HEK293 (cell line): ENCODE results near the gene DLG2.

Experiments used
- CTCF ChIA-PET: fragments of 350-600 bp; formaldehyde crosslinking; extraction: SDS; loops from one replicate; lab custom pipeline; 2021; ENCODE audit warnings: antibody characterized with exemption; lab: Yijun Ruan, JAX
- POLR2A ChIA-PET: fragments of 300-600 bp; formaldehyde crosslinking; extraction: SDS; loops from one replicate; lab custom pipeline; 2020; ENCODE audit warnings: antibody characterized with exemption, inconsistent platforms; lab: Yijun Ruan, JAX
- H3K27ac ChIP-seq: fragments of 200-500 bp; sonication (Bioruptor generic); 2 replicates; pipeline ENCODE4 v1.5.1; 2014; ENCODE audit warnings: low read depth, low read length, control low read depth, inconsistent platforms; ENCODE audit errors: extremely low read depth
- H3K36me3 ChIP-seq, 2 experiments: fragments of 200-500 bp in 1 of 2; sonication (Bioruptor generic) in 1 of 2; 1 replicate in 1 of 2; 2 replicates in 1 of 2; pipeline ENCODE4 v1.5.1; 2014 to 2017; ENCODE audit warnings: inconsistent platforms in 2 of 2, low read length in 2 of 2; ENCODE audit not compliant: control insufficient read depth in 2 of 2, insufficient read depth in 1 of 2
- H3K4me1 ChIP-seq: fragments of 200-500 bp; sonication (Bioruptor generic); 2 replicates; pipeline ENCODE4 v1.5.1; 2014; ENCODE audit warnings: mild to moderate bottlenecking, low read length, inconsistent platforms; ENCODE audit not compliant: control insufficient read depth, insufficient read depth
- H3K4me3 ChIP-seq: 2 replicates; pipeline ENCODE4 v1.5.1; 2011; ENCODE audit warnings: low read depth, mild to moderate bottlenecking, control low read depth, low read length, moderate library complexity
- H3K9me3 ChIP-seq: fragments of 200-500 bp; sonication (Bioruptor generic); 2 replicates; pipeline ENCODE4 v1.5.1; 2014; ENCODE audit warnings: low read depth, low read length, inconsistent platforms; ENCODE audit not compliant: control insufficient read depth, insufficient read depth
- HOXC10 ChIP-seq: sonication (generic); formaldehyde crosslinking; IDR thresholded peaks from 2 replicates; pipeline ENCODE4 v1.8.1; 2023; ENCODE audit warnings: mild to moderate bottlenecking, missing genetic modification reagents
- KLF17 ChIP-seq: fragments of 450-650 bp; formaldehyde crosslinking; IDR thresholded peaks from 2 replicates; pipeline ENCODE4 v1.5.1; 2016; ENCODE audit warnings: missing biosample characterization, missing genetic modification characterization
- PATZ1 ChIP-seq: fragments of 450-650 bp; formaldehyde crosslinking; IDR thresholded peaks from 2 replicates; pipeline ENCODE4 v1.5.1; 2016; ENCODE audit warnings: missing biosample characterization, missing genetic modification characterization
- ZEB2 ChIP-seq: fragments of 450-650 bp; formaldehyde crosslinking; IDR thresholded peaks from 2 replicates; pipeline ENCODE4 v1.5.1; 2016; ENCODE audit warnings: missing biosample characterization, missing genetic modification characterization
- ZNF10 ChIP-seq: fragments of 450-650 bp; formaldehyde crosslinking; IDR thresholded peaks from 2 replicates; pipeline ENCODE4 v1.5.1; 2017; ENCODE audit warnings: missing biosample characterization, missing genetic modification characterization
- ZNF302 ChIP-seq: fragments of 450-650 bp; formaldehyde crosslinking; IDR thresholded peaks from 2 replicates; pipeline ENCODE4 v1.5.1; 2016; ENCODE audit warnings: missing biosample characterization, missing genetic modification characterization, low read depth
- ZNF433 ChIP-seq: fragments of 450-650 bp; formaldehyde crosslinking; IDR thresholded peaks from 2 replicates; pipeline ENCODE4 v1.5.1; 2016; ENCODE audit warnings: missing biosample characterization, missing genetic modification characterization, low read depth
- ZNF544 ChIP-seq: fragments of 450-650 bp; formaldehyde crosslinking; IDR thresholded peaks from 2 replicates; pipeline ENCODE4 v1.5.0; 2017; ENCODE audit warnings: missing biosample characterization, missing genetic modification characterization
- ZNF654 ChIP-seq: fragments of 450-650 bp; formaldehyde crosslinking; IDR thresholded peaks from 2 replicates; pipeline ENCODE4 v1.5.1; 2016; ENCODE audit warnings: low read depth, missing biosample characterization, missing genetic modification characterization
- ZNF664 ChIP-seq: fragments of 450-650 bp; formaldehyde crosslinking; IDR thresholded peaks from 2 replicates; pipeline ENCODE4 v1.5.1; 2016; ENCODE audit warnings: missing biosample characterization, missing genetic modification characterization
- ZNF76 ChIP-seq: fragments of 450-650 bp; formaldehyde crosslinking; IDR thresholded peaks from 2 replicates; pipeline ENCODE4; 2016; ENCODE audit warnings: low read depth, missing biosample characterization, missing genetic modification characterization, borderline replicate concordance
- ZSCAN23 ChIP-seq: fragments of 450-650 bp; formaldehyde crosslinking; IDR thresholded peaks from 2 replicates; pipeline ENCODE4 v1.5.1; 2016; ENCODE audit warnings: missing biosample characterization, missing genetic modification characterization
- TF ChIP-seq, protein P1 (sequence below): fragments of 450-650 bp; formaldehyde crosslinking; IDR thresholded peaks from 2 replicates; pipeline ENCODE4 v1.5.1; 2017; ENCODE audit warnings: missing biosample characterization, missing genetic modification characterization
- TF ChIP-seq, protein P2 (sequence below): fragments of 450-650 bp; formaldehyde crosslinking; IDR thresholded peaks from 2 replicates; pipeline ENCODE4 v1.5.1; 2016; ENCODE audit warnings: missing biosample characterization, missing genetic modification characterization
- TF ChIP-seq, protein P3 (sequence below): fragments of 450-650 bp; formaldehyde crosslinking; IDR thresholded peaks from 2 replicates; pipeline ENCODE4 v1.5.1; 2016; ENCODE audit warnings: missing biosample characterization, missing genetic modification characterization

DLG2 gene

DNA sequence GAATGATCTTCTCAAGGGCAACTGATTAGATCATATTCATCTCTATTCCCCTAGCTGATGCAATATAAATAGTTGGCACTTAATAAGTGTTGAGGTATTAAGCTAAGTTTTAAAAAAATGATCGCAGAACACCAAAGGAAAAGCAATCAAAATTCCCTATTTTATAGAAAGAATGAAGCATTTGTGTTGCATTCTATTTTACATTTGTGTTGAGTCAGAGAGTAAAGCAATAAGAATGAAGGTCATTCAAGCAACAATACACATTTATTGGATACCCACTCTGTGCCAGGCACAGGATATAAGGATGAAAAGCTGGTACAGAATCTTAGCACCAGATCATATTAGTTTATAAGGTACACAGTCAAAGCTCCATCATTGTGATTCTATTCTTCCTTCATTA lies 1654.6 kb downstream of the DLG2 start:
- CTCF ChIA-PET, result no interaction called here
- no peak for TF ChIP-seq ZNF654 (tag by site-specific recombination)
- POLR2A ChIA-PET, result no interaction called here
- H3K36me3 ChIP-seq, result no peaks in the 10 kb centered on the region
- no peaks in the 10 kb centered on the region for H3K9me3 ChIP-seq
- no peak overlapping the region for H3K4me3 ChIP-seq
- H3K27ac ChIP-seq, result no peak overlapping the region
- H3K4me1 ChIP-seq, result no peaks in the 10 kb centered on the region

GRCh38 chr11:83971063-83971462 lies 1656.1 kb downstream of the DLG2 start:
- Histone ChIP-seq H3K36me3 (no peaks in the 10 kb centered on the region), H3K27ac (no peak overlapping the region), H3K9me3 (no peaks in the 10 kb centered on the region), H3K4me3 (no peak overlapping the region), H3K4me1 (no peaks in the 10 kb centered on the region)
- CTCF ChIA-PET, result no interaction called here
- no peak for TF ChIP-seq ZNF76 (tag by site-specific recombination)
- no peak for TF ChIP-seq ZSCAN23 (tag by site-specific recombination)
- TF ChIP-seq ZNF10 (tag by site-specific recombination), result no peak
- no peak for TF ChIP-seq ZNF544
- no peak for TF ChIP-seq ZNF433 (tag by site-specific recombination)
- TF ChIP-seq, protein P1, sequence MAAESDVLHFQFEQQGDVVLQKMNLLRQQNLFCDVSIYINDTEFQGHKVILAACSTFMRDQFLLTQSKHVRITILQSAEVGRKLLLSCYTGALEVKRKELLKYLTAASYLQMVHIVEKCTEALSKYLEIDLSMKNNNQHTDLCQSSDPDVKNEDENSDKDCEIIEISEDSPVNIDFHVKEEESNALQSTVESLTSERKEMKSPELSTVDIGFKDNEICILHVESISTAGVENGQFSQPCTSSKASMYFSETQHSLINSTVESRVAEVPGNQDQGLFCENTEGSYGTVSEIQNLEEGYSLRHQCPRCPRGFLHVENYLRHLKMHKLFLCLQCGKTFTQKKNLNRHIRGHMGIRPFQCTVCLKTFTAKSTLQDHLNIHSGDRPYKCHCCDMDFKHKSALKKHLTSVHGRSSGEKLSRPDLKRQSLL (tag by site-specific recombination), result no peak
- TF ChIP-seq ZEB2, result no peak
- TF ChIP-seq, protein P2, sequence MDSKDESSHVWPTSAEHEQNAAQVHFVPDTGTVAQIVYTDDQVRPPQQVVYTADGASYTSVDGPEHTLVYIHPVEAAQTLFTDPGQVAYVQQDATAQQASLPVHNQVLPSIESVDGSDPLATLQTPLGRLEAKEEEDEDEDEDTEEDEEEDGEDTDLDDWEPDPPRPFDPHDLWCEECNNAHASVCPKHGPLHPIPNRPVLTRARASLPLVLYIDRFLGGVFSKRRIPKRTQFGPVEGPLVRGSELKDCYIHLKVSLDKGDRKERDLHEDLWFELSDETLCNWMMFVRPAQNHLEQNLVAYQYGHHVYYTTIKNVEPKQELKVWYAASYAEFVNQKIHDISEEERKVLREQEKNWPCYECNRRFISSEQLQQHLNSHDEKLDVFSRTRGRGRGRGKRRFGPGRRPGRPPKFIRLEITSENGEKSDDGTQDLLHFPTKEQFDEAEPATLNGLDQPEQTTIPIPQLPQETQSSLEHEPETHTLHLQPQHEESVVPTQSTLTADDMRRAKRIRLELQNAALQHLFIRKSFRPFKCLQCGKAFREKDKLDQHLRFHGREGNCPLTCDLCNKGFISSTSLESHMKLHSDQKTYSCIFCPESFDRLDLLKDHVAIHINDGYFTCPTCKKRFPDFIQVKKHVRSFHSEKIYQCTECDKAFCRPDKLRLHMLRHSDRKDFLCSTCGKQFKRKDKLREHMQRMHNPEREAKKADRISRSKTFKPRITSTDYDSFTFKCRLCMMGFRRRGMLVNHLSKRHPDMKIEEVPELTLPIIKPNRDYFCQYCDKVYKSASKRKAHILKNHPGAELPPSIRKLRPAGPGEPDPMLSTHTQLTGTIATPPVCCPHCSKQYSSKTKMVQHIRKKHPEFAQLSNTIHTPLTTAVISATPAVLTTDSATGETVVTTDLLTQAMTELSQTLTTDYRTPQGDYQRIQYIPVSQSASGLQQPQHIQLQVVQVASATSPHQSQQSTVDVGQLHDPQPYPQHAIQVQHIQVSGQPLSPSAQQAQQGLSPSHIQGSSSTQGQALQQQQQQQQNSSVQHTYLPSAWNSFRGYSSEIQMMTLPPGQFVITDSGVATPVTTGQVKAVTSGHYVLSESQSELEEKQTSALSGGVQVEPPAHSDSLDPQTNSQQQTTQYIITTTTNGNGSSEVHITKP (tag by site-specific recombination), result no peak
- no peak for TF ChIP-seq ZNF664
- TF ChIP-seq ZNF302 (tag by site-specific recombination), result no peak
- TF ChIP-seq KLF17, result no peak
- no peak for TF ChIP-seq HOXC10
- TF ChIP-seq PATZ1 (tag by site-specific recombination), result no peak
- TF ChIP-seq, protein P3, sequence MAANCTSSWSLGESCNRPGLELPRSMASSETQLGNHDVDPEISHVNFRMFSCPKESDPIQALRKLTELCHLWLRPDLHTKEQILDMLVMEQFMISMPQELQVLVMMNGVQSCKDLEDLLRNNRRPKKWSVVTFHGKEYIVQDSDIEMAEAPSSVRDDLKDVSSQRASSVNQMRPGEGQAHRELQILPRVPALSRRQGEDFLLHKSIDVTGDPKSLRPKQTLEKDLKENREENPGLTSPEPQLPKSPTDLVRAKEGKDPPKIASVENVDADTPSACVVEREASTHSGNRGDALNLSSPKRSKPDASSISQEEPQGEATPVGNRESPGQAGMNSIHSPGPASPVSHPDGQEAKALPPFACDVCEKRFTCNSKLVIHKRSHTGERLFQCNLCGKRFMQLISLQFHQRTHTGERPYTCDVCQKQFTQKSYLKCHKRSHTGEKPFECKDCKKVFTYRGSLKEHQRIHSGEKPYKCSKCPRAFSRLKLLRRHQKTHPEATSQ (tag by site-specific recombination), result no peak
- POLR2A ChIA-PET, result no interaction called here
